GM19452 (cell line): ENCODE results near the gene ADAMTS3.

Experiments
- ATAC-seq: cut with Tn5 transposase; IDR thresholded peaks from one replicate; pipeline ENCODE4 v1.9.1; 2021; ENCODE audit not compliant: unreplicated experiment

Gene ADAMTS3

DNA sequence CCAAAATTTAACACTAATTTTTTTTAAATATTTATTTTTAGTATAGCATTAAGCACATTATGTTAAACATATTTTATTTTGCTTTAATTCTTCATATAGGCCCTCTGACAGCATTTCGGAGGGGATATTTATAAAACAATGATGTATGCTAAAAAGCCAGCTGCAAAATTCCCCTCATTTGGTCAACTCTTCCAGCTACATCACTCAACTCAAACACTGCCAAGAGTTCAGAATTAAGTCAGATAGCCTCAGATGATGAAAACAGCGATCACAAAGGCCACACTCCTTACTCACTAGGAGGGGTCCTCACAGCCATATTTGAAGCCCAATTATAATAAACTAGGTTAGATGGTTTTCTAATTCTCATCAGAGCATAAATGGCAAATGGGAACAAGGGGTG, 146.6 kb downstream of the ADAMTS3 start:
- ATAC-seq: no peak

DNA sequence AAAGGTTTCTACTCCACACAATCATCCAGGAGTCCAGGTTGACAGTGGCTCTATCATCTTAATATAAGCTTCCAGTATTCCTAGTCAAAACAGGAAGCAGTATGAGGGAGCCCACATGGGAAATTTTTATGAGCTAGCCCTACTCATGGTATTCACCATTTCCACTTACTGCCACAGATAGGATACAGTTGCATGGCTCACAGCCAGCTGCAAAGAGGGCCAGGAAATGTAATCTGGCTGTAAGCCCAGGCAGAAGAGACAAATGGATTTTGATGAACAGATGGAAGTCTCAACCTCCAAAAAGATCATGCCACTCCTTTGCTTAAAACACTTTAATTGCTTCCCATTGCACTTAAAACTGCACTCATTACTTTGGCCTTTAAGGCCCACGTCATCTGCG, 150.6 kb downstream of the ADAMTS3 start:
- ATAC-seq: no peak

DNA sequence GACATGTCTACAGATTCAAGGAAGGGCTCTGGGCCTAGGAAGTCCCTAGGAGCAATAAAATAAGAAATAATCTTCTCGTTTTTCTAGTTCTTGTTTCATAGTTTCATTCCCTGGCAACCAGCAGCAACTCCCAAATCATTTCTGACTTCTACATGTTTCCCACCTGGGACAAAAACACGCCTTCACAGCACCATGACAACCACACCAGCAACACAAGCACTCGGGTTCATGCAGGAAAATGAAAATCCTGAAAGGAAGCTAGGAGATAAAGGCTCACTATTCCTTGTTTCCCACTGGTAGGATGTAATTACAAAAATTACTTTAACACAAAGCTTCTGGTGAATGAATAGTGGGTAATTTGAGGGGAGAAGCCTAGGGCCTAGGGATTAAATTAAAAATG, 158.9 kb downstream of the ADAMTS3 start:
- no peak for ATAC-seq

DNA sequence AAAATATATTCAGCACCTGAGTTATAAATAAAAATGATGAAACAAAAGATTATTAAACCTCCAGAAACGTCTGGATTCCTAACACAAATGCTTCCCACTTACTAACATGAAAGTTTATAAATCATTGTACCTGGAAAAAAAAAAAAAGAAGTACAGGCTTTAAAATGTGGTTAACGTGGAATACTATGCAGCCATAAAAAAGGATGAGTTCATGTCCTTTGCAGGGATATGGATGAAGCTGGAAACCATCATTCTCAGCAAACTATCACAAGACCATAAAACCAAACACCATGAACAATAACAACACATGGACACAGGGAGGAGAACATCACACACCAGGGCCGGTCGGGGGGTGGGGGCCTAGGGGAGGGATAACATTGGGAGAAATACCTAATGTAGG, 160.5 kb downstream of the ADAMTS3 start:
- ATAC-seq: no peak

DNA sequence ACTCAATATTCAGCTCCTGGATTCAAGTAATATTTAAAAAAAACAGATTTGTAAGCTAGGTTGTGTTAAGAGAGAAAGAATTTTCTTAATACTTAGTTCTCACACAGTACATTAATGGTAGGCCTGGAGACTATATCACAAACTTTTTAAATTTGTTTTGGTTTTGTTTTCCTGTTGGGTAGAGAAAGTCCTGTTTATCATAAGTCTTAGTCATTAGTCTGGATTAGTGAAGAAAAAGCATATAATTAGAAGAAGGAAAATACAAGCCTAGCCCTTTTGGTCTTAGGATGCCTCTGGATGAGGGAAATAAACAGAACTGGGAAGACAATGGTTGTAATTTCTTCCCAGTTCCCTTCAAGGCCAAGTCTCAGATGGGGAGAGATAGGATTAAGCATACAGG, 163.6 kb downstream of the ADAMTS3 start:
- ATAC-seq: no peak

DNA sequence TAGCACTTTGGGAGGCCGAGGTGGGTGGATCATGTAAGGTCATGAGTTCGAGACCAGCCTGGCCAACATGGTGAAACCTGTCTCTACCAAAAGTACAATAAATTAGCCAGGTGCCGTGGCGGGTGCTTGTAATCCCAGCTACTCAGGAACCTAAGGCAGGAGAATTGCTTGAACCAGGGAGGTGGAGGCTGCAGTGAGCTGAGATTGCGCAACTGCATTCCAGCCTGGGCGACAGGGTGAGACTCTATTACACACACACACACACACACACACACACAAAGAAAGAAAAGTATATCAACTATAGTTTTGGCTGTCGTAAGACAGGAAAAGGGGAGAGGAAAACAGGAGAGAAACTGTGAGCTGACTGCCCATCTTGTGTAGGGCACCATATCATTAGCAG, 171.7 kb downstream of the ADAMTS3 start:
- ATAC-seq: no peak

DNA sequence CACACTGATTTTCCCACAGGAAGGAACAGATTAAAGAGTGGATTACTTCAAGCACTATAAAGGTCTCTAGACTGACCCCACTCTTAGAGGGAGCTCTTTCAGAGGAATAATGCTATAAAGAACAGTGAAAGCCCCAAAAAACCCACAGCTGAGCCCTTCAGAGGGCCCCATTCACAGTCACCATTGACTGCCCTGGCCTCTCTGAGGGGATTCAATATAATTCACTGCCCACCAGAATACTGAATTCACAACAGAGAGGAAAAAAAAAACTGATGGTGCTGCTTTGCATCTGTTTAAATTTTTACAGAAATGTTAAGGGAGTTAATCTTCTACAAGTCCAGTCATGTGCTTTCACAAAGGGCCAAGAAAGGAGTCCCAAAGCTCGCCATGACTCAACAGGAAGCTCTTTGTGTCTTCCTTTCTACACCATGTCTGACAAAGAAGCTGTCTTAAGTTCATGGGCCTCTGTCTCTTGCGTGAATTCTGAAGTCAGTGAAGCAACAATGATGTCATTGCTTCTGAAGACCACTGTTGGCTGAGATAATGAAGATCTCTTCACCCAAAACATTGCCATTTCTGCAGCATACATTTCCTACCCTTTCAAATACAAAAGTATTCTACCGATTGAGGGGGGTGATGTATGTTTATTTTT, 174.9 kb downstream of the ADAMTS3 start:
- ATAC-seq: no peak

DNA sequence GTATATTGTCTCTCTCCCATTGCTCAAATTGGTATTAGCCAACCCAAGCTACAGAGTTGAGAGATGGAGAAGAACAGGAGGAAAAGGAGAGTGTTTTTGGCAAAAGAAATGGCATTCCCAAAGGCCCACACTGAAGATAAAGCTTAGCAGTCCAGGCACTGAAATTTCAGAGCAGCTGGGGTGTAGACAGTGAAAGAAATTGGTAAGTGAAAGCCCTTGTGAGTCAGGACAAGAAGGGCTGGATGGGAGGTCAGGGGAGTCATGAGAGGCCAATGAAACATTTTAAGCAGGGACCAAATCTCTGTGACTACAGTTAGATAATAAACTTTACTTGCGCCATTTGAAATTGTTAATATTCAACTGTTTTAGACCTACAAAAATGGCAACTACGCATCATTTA, 177.7 kb downstream of the ADAMTS3 start:
- ATAC-seq: no peak

DNA sequence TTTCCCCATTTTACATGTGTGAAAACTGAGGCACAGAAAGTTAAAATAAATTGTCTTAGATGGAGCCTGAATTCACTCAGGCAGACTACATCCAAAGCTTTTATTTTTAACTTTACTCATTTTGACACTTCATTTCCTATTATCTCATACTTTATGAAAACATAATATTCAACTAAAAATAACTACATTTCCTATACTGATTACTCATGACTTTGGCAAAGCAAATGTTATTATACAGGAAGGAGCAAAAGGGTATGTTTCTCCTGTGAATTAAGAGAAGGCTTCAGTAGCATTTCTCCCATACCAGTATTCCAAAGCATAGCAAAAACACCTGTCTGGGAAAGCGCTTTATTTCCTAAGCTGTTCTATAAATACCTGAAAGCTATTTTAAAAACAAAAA, 178.6 kb downstream of the ADAMTS3 start:
- no peak for ATAC-seq

DNA sequence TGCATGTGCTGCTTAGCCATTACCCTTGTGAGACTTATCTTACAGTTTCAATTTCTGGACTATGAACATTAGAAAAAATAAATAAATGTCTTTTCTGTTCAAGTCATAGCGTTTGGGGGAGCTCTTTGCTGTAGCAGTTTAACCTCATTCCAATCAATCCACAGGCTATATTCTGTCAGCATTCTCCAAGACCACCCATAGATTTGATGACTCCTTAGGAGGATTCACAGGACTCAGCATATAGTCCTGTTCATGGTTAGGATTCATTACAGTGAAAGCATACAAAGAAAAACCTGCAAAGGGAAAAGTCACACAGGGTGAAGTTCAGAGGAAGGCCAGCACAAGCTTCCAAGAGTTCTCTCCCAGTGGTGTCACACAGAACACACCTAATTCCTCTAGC, 180.5 kb downstream of the ADAMTS3 start:
- ATAC-seq: no peak

DNA sequence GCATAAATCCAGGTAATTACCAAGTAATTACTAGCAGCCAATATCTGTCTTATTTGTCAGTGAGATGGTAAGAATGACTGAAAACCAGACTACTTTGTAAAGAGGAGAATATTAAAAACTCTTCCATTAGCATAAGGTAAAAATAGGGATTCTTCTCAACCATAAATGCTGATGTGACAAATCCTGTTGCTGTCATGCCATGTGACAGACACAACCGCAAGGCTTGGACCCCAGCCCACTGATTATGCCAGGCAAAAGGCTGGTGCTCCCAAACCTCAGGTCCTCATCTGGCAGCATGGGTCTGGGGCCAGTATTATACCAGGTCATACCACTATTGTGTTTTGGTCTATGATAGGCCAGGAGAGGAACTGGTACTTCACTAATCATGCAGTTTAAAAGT, 181.1 kb downstream of the ADAMTS3 start:
- no peak for ATAC-seq

DNA sequence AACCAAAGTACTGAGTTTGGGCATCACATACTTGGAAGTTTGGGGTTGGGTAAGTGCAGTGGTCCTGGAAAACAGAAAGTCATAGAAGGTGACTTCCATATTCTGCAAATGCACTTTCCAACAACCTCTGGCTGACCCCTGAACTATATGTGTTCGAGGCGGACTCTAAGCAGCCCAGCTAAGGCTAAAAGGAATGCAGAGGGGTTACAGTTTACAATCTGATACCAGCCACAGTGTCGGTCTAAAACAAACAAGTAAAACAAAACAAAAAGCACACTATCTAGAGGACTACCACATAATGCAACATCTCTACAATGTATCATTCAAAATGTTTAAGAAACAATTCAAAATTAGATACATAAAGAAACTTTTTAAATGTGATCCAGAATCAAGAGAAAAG, 185.6 kb downstream of the ADAMTS3 start:
- ATAC-seq: no peak

DNA sequence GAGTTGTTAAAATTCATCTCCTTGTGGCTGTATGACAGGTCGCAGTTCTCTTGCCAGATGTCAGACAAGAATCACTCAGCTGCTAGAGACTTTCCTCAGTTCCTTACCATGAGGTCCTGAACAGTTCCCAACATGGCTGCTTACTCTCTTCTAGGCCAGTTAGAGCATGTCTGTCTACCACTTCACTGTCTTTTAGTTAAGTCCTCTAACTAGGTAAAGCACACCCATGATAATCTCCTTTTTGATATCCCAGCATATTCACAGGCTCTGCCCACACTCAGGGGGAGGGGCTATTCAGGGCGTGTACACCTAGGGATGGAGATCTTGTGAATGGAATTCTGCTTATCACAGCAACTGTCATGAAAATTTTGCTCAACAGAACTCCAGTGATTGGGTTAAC, 190.1 kb downstream of the ADAMTS3 start:
- ATAC-seq: no peak

DNA sequence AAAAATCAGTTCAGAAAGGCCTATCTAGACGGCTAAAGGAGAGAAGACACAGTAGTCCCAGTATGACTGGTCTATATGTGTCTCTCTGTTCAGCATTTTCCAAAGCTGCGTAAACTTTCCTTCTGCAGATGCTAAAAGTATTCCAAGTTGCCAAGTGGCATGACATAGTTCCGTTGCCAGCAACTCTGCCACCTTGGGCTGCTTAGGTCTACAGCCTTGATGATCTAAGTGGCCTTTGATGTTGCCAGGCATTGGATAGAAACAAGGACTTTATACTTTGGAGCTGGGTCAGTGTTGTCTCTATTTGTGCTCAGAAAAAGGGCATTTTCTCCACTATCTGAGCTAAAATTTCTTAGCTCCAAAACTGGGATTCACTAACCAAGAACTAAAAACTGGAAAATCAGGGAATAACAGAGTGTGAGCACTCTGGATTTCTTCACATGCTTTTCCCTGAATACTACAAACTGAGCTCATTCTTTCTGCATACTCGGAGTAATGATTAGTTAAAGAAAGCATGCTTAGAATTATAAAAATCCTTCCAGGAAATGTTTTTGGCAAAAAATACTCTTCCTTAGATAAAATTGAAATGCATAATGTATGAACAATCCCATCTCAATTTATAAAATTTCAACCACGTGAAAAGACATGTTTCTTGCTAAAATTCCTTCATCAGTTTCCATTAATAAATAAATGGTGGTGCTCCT, 191.4 kb downstream of the ADAMTS3 start:
- no peak for ATAC-seq

DNA sequence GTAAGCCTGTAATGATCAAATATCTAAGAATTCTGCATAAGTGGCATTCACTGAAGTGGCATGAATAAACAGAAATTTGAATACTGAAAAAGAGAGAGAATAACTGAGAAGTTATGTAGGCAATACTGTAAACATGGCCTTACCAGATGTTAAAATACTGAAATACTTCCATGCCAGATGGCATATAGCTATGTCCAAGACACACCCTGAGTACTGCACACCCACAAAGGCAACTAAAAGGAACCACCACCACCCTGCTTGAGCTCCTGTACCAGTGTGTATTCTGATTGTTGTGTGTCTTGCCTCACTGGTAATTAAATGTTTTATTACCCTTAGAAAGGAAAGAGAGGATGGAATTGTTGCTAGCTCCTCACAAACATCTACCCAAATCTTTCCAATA, 192.1 kb downstream of the ADAMTS3 start:
- no peak for ATAC-seq

DNA sequence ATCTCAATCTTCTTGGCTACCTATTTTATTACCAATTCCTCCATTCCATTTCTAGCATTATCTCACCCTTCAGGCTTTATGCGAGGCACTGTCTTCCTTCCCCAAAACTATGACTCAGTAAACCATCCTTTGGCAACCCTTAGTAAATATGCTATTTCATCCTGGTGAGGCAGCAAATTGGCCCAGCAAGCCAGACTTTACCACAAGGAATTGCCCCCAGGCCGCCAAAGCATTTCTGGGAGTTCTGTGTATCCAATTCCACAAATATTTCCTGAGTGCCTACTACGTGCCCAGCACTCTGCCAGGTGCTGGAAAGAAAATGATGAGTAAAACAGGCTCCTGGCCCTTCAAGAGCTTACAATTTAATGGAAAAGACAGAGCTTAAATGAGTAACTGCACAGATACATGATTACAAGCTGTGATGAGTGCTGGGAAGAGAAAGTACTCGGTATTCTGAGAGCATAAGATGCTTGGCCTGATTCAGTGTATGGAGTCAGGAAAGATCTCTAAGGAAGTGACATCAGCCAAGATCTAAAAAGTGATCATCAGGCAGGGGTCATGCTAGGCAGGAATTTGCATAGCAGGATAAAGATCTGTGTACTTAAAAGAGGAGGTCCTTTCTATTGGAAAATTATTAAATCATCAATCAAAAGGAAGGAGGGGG, 193.8 kb downstream of the ADAMTS3 start:
- ATAC-seq: no peak

DNA sequence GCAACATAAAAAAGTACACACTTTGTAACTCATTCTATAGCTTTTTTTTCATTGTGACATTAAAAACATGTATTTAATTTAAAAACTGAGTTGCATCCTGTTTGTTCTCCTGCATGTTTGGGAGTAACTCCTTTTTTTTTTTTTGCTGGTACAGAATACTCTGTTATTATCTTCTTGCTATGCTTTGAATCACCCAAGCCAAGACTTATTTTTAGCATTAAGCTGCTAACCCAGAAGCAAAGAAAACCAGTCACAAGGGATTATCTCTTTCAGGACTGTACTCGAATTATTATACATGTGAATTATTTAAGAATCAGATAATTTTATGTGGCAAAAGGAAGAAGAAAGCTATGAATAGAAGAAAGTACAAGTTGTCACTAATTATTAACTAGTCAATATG, 194.9 kb downstream of the ADAMTS3 start:
- ATAC-seq: no peak

DNA sequence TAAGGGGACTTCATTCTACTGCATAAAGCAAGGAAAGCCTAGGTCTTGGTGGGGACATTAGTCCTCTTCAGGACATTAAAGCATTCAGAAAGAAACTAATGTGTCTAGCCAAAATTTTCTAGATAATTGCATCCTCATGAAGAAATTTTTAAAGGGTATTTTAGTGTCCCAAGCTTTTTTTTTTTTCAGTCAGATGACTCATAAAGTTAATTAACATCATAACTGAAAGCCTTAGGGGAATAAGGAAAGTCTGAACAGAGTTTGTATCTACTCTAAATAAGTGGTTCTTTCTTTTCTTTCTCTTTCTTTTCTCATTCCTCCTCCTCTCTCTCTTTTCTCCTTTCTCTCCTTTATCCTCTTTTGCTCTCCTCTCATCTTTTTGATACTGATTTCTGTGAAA, 202.4 kb downstream of the ADAMTS3 start:
- no peak for ATAC-seq

DNA sequence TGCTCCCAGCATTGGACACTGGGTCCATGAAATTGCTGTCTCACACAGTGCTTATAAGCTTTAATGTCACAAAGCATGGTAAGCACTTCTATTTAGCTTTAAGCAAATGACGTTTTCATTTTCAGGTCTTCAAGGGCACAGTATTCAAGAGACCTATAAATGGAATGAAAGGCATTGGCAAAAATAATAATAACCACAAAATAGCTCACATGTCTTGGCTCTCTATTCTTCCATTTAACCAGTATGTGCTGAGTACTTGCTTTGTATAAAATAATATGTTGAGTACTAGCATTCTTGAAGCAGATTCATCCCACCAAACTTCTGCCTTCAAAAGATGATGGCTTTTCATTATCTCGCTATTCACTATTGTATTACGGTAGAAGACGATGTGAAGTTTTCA, 203.0 kb downstream of the ADAMTS3 start:
- no peak for ATAC-seq

DNA sequence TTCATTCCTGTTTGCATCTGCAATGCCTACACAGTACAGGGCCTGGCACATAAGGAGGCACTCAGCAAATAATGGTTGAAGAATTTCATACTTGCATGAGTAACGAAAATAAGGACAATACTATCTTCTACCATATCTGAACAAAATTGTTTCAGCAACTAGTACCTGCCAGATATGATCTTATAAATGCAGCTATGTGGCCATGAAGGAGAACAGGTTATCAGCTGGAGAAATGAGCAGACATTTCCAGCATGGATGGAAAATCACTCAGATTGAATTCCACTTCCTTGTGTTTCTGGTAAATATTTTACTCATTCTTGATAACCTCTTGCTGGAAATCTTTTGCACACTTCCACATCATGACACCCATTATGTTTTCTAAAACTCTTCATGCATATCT, 204.0 kb downstream of the ADAMTS3 start:
- ATAC-seq: no peak

DNA sequence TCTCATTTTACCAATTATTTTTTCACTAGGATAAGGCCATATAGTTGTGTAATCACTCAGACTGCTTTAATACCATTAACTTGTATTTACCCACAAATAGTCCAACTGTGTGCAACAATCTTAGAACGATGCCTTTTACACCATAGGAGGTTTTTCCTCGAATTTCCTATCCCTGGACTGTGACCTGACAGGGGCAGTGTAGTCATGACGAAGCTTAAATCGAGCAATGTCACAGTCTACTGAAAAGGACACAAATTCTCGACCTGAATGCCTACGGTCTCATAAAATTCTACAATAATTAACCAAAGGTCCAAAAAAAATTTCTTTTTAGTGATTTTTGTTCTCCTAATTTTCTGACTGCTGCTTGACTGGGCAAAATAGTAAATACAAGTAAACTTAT, 208.9 kb downstream of the ADAMTS3 start:
- no peak for ATAC-seq

DNA sequence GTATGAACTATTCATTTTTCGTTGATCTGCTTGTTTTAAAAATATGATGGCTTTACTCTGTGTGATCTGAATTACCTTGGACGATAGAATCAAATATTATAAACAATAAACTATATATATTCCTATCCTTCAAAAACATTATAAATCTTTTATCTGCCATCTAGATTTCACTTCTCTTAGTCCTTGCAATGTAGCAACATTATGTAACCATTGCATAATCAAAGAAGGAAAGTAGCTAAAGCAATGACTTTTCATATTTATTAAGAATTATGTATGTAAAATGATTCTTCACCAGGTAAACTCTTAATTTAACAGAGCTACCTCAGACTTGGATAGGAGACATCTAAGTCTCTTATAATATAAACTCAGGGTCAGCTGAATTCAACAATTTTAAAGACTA, 210.5 kb downstream of the ADAMTS3 start:
- no peak for ATAC-seq

DNA sequence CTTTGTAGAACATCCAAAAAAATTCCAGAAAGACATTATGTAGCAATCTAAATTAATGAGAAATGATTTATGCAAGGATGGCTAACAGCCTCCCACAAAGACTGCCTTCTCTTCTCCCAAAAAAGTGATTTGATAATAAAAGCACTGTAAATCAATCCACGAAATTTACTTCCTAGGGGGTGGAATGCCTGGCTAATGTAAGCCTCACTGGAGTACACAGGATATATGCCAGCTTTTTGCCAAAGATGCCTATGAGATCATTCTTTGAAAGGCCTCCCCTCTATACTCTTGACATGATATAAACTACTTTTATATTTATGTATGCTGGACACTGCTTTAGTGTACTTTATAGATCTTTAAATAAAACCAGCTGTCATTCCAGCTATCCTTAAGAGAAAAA, 211.1 kb downstream of the ADAMTS3 start:
- ATAC-seq: no peak
